ENCODE measurements around the gene LGI1.

Gene LGI1

GRCh38 chr10:93757801-93758507 lies at the start of gene LGI1:
Gene LGI1, plus strand, starts transcription at chr10:93757936. Its CDS starts 209 bp downstream, at chr10:93758145.
- in situ Hi-C loops (cut with HindIII; ENCODE audit: low pct_ligation_motif_present, low pct_unique_long_range_greater_than_20kb, low sequenced_read_pairs) = loop anchor here (25.0 kb wide), 1 partner anchor 104 kb away; no protein-coding TSS in a partner anchor

GRCh38 chr10:93710333-93710909 lies 47.3 kb upstream of the LGI1 start:
- DNase-seq = no peak
- in situ Hi-C loops (cut with HindIII; ENCODE audit: low pct_ligation_motif_present, low pct_unique_long_range_greater_than_20kb, low sequenced_read_pairs) = no loop called here

More at GRCh38 chr10:93757801-93758507, at the start of gene LGI1:
- DNase-seq = no peak

GRCh38 chr10:93711891-93712290 lies 45.8 kb upstream of the LGI1 start:
- in situ Hi-C loops (cut with HindIII; ENCODE audit: low pct_ligation_motif_present, low pct_unique_long_range_greater_than_20kb, low sequenced_read_pairs) = no loop called here
- no peak for DNase-seq

- in situ Hi-C loops (cut with HindIII; ENCODE audit: low pct_ligation_motif_present, low pct_unique_long_range_greater_than_20kb, low sequenced_read_pairs) = no loop called here
- no peak for DNase-seq
Observed at GRCh38 chr10:93712593-93712992, 45.1 kb upstream of the LGI1 start.

- in situ Hi-C loops (cut with HindIII; ENCODE audit: low pct_ligation_motif_present, low pct_unique_long_range_greater_than_20kb, low sequenced_read_pairs) = no loop called here
- no peak for DNase-seq
Observed at GRCh38 chr10:93715345-93715744, 42.4 kb upstream of the LGI1 start.

GRCh38 chr10:93716766-93717165 lies 41.0 kb upstream of the LGI1 start:
- in situ Hi-C loops (cut with HindIII; ENCODE audit: low pct_ligation_motif_present, low pct_unique_long_range_greater_than_20kb, low sequenced_read_pairs) = no loop called here
- no peak for DNase-seq

GRCh38 chr10:93718937-93719725 lies 38.6 kb upstream of the LGI1 start:
- DNase-seq = no peak
- in situ Hi-C loops (cut with HindIII; ENCODE audit: low pct_ligation_motif_present, low pct_unique_long_range_greater_than_20kb, low sequenced_read_pairs) = no loop called here

GRCh38 chr10:93719901-93720300 lies 37.8 kb upstream of the LGI1 start:
- DNase-seq = no peak
- in situ Hi-C loops (cut with HindIII; ENCODE audit: low pct_ligation_motif_present, low pct_unique_long_range_greater_than_20kb, low sequenced_read_pairs) = no loop called here

GRCh38 chr10:93722550-93722949 lies 35.2 kb upstream of the LGI1 start:
- in situ Hi-C loops (cut with HindIII; ENCODE audit: low pct_ligation_motif_present, low pct_unique_long_range_greater_than_20kb, low sequenced_read_pairs) = no loop called here
- no peak for DNase-seq

- in situ Hi-C loops (cut with HindIII; ENCODE audit: low pct_ligation_motif_present, low pct_unique_long_range_greater_than_20kb, low sequenced_read_pairs) = no loop called here
Observed at GRCh38 chr10:93723153-93723552, 34.6 kb upstream of the LGI1 start.

GRCh38 chr10:93726024-93726423 lies 31.7 kb upstream of the LGI1 start:
- no peak for DNase-seq
- in situ Hi-C loops (cut with HindIII; ENCODE audit: low pct_ligation_motif_present, low pct_unique_long_range_greater_than_20kb, low sequenced_read_pairs) = no loop called here

More at GRCh38 chr10:93723153-93723552, 34.6 kb upstream of the LGI1 start:
- DNase-seq = no peak

- in situ Hi-C loops (cut with HindIII; ENCODE audit: low pct_ligation_motif_present, low pct_unique_long_range_greater_than_20kb, low sequenced_read_pairs) = no loop called here
- no peak for DNase-seq
Observed at GRCh38 chr10:93741367-93741766, 16.4 kb upstream of the LGI1 start.

GRCh38 chr10:93742633-93743349 lies 14.9 kb upstream of the LGI1 start:
- in situ Hi-C loops (cut with HindIII; ENCODE audit: low pct_ligation_motif_present, low pct_unique_long_range_greater_than_20kb, low sequenced_read_pairs) = no loop called here
- no peak for DNase-seq

GRCh38 chr10:93745408-93746065 lies 12.2 kb upstream of the LGI1 start:
- peak; percentile 26 for DNase-seq
- in situ Hi-C loops (cut with HindIII; ENCODE audit: low pct_ligation_motif_present, low pct_unique_long_range_greater_than_20kb, low sequenced_read_pairs) = no loop called here

- in situ Hi-C loops (cut with HindIII; ENCODE audit: low pct_ligation_motif_present, low pct_unique_long_range_greater_than_20kb, low sequenced_read_pairs) = no loop called here
- peak; percentile 28 for DNase-seq
Observed at GRCh38 chr10:93746844-93747284, 10.9 kb upstream of the LGI1 start.

GRCh38 chr10:93749218-93749799 lies 8.4 kb upstream of the LGI1 start:
- in situ Hi-C loops (cut with HindIII; ENCODE audit: low pct_ligation_motif_present, low pct_unique_long_range_greater_than_20kb, low sequenced_read_pairs) = no loop called here
- DNase-seq = no peak

GRCh38 chr10:93751124-93751523 lies 6.6 kb upstream of the LGI1 start:
- in situ Hi-C loops (cut with HindIII; ENCODE audit: low pct_ligation_motif_present, low pct_unique_long_range_greater_than_20kb, low sequenced_read_pairs) = loop anchor here (25.0 kb wide), 1 partner anchor 111 kb away; no protein-coding TSS in a partner anchor

GRCh38 chr10:93751832-93752231 lies 5.9 kb upstream of the LGI1 start:
- peak; percentile 25 for DNase-seq

More at GRCh38 chr10:93751124-93751523, 6.6 kb upstream of the LGI1 start:
- no peak for DNase-seq

More at GRCh38 chr10:93751832-93752231, 5.9 kb upstream of the LGI1 start:
- in situ Hi-C loops (cut with HindIII; ENCODE audit: low pct_ligation_motif_present, low pct_unique_long_range_greater_than_20kb, low sequenced_read_pairs) = loop anchor here (25.0 kb wide), 1 partner anchor 110 kb away; no protein-coding TSS in a partner anchor

All from ACHN (cell line).